PC-9 (cell line): ENCODE results near the gene CDC26.

ENCODE experiments used
- EZH2 ChIP-seq: fragments of 200-600 bp; sonication (generic); IDR thresholded peaks from 2 replicates; pipeline ENCODE4 v1.8.0; 2017; ENCODE audit warnings: antibody characterized with exemption, low read depth
- TF ChIP-seq, protein P1 (sequence below): fragments of 200-600 bp; sonication (generic); conservative IDR thresholded peaks from 2 replicates; pipeline ENCODE4 v1.6.1; 2017; ENCODE audit warnings: mixed run types, antibody characterized with exemption, mild to moderate bottlenecking, moderate library complexity

DNA sequence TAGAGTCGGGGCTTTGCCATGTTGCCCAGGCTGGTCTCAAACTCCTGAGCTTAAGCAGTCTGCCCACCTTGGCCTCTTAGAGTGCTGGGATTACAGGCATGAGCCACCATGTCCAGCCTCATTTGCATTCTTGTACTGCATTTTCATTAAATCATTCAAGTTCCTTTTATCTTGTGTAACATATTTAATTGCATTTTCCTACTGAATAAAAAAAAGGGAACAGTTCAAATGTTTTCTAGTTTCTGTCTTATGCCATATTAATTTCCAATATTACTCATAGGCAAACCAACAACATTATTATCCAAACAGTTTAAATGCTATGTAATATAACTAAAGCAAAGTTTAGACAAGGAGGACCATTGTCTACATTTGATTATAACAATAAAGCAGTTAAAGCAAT lies 47.9 kb downstream of the CDC26 start:
- TF ChIP-seq, protein P1, sequence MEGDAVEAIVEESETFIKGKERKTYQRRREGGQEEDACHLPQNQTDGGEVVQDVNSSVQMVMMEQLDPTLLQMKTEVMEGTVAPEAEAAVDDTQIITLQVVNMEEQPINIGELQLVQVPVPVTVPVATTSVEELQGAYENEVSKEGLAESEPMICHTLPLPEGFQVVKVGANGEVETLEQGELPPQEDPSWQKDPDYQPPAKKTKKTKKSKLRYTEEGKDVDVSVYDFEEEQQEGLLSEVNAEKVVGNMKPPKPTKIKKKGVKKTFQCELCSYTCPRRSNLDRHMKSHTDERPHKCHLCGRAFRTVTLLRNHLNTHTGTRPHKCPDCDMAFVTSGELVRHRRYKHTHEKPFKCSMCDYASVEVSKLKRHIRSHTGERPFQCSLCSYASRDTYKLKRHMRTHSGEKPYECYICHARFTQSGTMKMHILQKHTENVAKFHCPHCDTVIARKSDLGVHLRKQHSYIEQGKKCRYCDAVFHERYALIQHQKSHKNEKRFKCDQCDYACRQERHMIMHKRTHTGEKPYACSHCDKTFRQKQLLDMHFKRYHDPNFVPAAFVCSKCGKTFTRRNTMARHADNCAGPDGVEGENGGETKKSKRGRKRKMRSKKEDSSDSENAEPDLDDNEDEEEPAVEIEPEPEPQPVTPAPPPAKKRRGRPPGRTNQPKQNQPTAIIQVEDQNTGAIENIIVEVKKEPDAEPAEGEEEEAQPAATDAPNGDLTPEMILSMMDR = no peak
- no peak for TF ChIP-seq EZH2
